HEK293 (cell line): Measurements from ENCODE around the gene SHMT2.

Source experiments
- CTCF ChIA-PET: fragments of 350-600 bp; formaldehyde crosslinking; extraction: SDS; loops from one replicate; lab custom pipeline; 2021; ENCODE audit warnings: antibody characterized with exemption; lab: Yijun Ruan, JAX
- POLR2A ChIA-PET: fragments of 300-600 bp; formaldehyde crosslinking; extraction: SDS; loops from one replicate; lab custom pipeline; 2020; ENCODE audit warnings: antibody characterized with exemption, inconsistent platforms; lab: Yijun Ruan, JAX
- H3K27ac ChIP-seq: fragments of 200-500 bp; sonication (Bioruptor generic); 2 replicates; pipeline ENCODE4 v1.5.1; 2014; ENCODE audit warnings: low read depth, low read length, control low read depth, inconsistent platforms; ENCODE audit errors: extremely low read depth
- H3K36me3 ChIP-seq, 2 experiments: fragments of 200-500 bp in 1 of 2; sonication (Bioruptor generic) in 1 of 2; 1 replicate in 1 of 2; 2 replicates in 1 of 2; pipeline ENCODE4 v1.5.1; 2014 to 2017; ENCODE audit warnings: inconsistent platforms in 2 of 2, low read length in 2 of 2; ENCODE audit not compliant: control insufficient read depth in 2 of 2, insufficient read depth in 1 of 2
- H3K4me1 ChIP-seq: fragments of 200-500 bp; sonication (Bioruptor generic); 2 replicates; pipeline ENCODE4 v1.5.1; 2014; ENCODE audit warnings: mild to moderate bottlenecking, low read length, inconsistent platforms; ENCODE audit not compliant: control insufficient read depth, insufficient read depth
- H3K4me3 ChIP-seq: 2 replicates; pipeline ENCODE4 v1.5.1; 2011; ENCODE audit warnings: low read depth, mild to moderate bottlenecking, control low read depth, low read length, moderate library complexity
- H3K9me3 ChIP-seq: fragments of 200-500 bp; sonication (Bioruptor generic); 2 replicates; pipeline ENCODE4 v1.5.1; 2014; ENCODE audit warnings: low read depth, low read length, inconsistent platforms; ENCODE audit not compliant: control insufficient read depth, insufficient read depth
- KLF1 ChIP-seq: fragments of 450-650 bp; formaldehyde crosslinking; IDR thresholded peaks from 2 replicates; pipeline ENCODE4 v1.5.1; 2016; ENCODE audit warnings: missing biosample characterization, missing genetic modification characterization
- PRDM4 ChIP-seq: fragments of 450-650 bp; formaldehyde crosslinking; IDR thresholded peaks from 2 replicates; pipeline ENCODE4 v1.5.1; 2017; ENCODE audit warnings: missing biosample characterization, missing genetic modification characterization
- PRDM6 ChIP-seq: fragments of 450-650 bp; formaldehyde crosslinking; IDR thresholded peaks from 2 replicates; pipeline ENCODE4 v1.5.1; 2017; ENCODE audit warnings: missing biosample characterization, missing genetic modification characterization
- ZFHX2 ChIP-seq: fragments of 450-650 bp; formaldehyde crosslinking; conservative IDR thresholded peaks from 2 replicates; pipeline ENCODE4 v1.5.1; 2016; ENCODE audit warnings: missing biosample characterization, missing genetic modification characterization
- ZNF223 ChIP-seq: fragments of 450-650 bp; formaldehyde crosslinking; IDR thresholded peaks from 2 replicates; pipeline ENCODE4 v1.5.1; 2016; ENCODE audit warnings: missing biosample characterization, missing genetic modification characterization
- ZNF266 ChIP-seq: fragments of 450-650 bp; formaldehyde crosslinking; IDR thresholded peaks from 2 replicates; pipeline ENCODE4 v1.5.1; 2016; ENCODE audit warnings: missing biosample characterization, missing genetic modification characterization, low read depth
- ZNF398 ChIP-seq: fragments of 450-650 bp; formaldehyde crosslinking; IDR thresholded peaks from 2 replicates; pipeline ENCODE4 v1.5.1; 2017; ENCODE audit warnings: missing biosample characterization, missing genetic modification characterization
- ZNF513 ChIP-seq: fragments of 450-650 bp; IDR thresholded peaks from 2 replicates; pipeline ENCODE4 v1.5.1; 2018; ENCODE audit warnings: missing biosample characterization, missing genetic modification characterization
- ZNF600 ChIP-seq: fragments of 450-650 bp; formaldehyde crosslinking; IDR thresholded peaks from 2 replicates; pipeline ENCODE4 v1.5.1; 2016; ENCODE audit warnings: missing biosample characterization, missing genetic modification characterization
- ZNF610 ChIP-seq: fragments of 450-650 bp; formaldehyde crosslinking; IDR thresholded peaks from 2 replicates; pipeline ENCODE4 v1.5.1; 2016; ENCODE audit warnings: missing biosample characterization, missing genetic modification characterization, borderline replicate concordance
- ZNF701 ChIP-seq: fragments of 450-650 bp; formaldehyde crosslinking; IDR thresholded peaks from 2 replicates; pipeline ENCODE4 v1.5.1; 2016; ENCODE audit warnings: missing biosample characterization, missing genetic modification characterization
- ZSCAN30 ChIP-seq: fragments of 450-650 bp; IDR thresholded peaks from 2 replicates; pipeline ENCODE4 v1.5.1; 2018; ENCODE audit warnings: missing biosample characterization, mild to moderate bottlenecking, missing genetic modification characterization, moderate library complexity

SHMT2 gene

GRCh38 chr12:57226588-57227314 lies 2.8 kb upstream of the SHMT2 start (continued):
- TF ChIP-seq ZNF398 (tag by site-specific recombination): peak; percentile 58
- no peak for TF ChIP-seq ZSCAN30
- no peak for TF ChIP-seq ZNF610
- no peak for TF ChIP-seq ZNF701 (tag by site-specific recombination)
- peak; percentile 92 for TF ChIP-seq ZFHX2
- no peak for TF ChIP-seq PRDM6 (tag by site-specific recombination)
- TF ChIP-seq ZNF266 (tag by site-specific recombination): no peak

- Histone ChIP-seq H3K4me3 (no peak overlapping the region), H3K4me1 (peaks cover 7% of the 10 kb centered on the region), H3K27ac (no peak overlapping the region), H3K36me3 (peaks cover 0 to 19% of the 10 kb centered on the region in 2 experiments; a peak in 1 of 3 replicates), H3K9me3 (no peaks in the 10 kb centered on the region)
- CTCF ChIA-PET: interaction anchor here (0.6 to 23.3 kb wide), 5 partner anchors 11 to 231 kb away, joined by 4 to 628 read pairs (median 5); partner anchors contain the start of genes GLI1, INHBE and NXPH4
- POLR2A ChIA-PET: interaction anchor here (0.5 to 2.7 kb wide), 7 partner anchors 8 to 940 kb away, joined by 3 to 16 read pairs (median 4); partner anchors contain the start of gene LRP1
- TF ChIP-seq ZNF513 (tag by site-specific recombination) (peak; percentile 80), PRDM4 (tag by site-specific recombination) (0 out of 2 replicates have a peak, but pooled peaks have one; percentile 17), ZNF600 (tag by site-specific recombination) (peak; percentile 38), KLF1 (tag by site-specific recombination) (no peak), ZNF223 (tag by site-specific recombination) (no peak)
Observed at GRCh38 chr12:57227315-57228115, 2.0 kb upstream of the SHMT2 start.
